Thoracic aorta (tissue), 2 donors: ENCODE results near the gene HLF. TPM values are rescaled to one million over a fixed set of nuclear protein-coding genes. Genes with fewer than 3 reads are reported as not detected.

Experiments used
- ATAC-seq: fragments of 150-250 bp; one replicate; pipeline ENCODE4 v1.8.0; 2017; ENCODE audit warnings: low read depth; ENCODE audit not compliant: insufficient number of reproducible peaks, low FRiP score
- DNase-seq: peaks from one replicate; pipeline ENCODE4 v3.0.0-alpha.2; 2020; ENCODE audit warnings: low spot score
- H3K27ac ChIP-seq, 2 donors: fragments of 200-600 bp; sonication (generic); 1 replicate in 1 of 2; 2 replicates in 1 of 2; pipeline ENCODE4 v1.5.1; 2016; ENCODE audit warnings: mild to moderate bottlenecking in 2 of 2, moderate library complexity in 2 of 2
- H3K27me3 ChIP-seq: fragments of 200-600 bp; sonication (generic); replicated peaks from 2 replicates; pipeline ENCODE4 v1.6.0; 2016; ENCODE audit warnings: mild to moderate bottlenecking; ENCODE audit not compliant: insufficient read depth
- H3K36me3 ChIP-seq: fragments of 200-600 bp; sonication (generic); one replicate; pipeline ENCODE4 v1.5.1; 2016
- H3K4me1 ChIP-seq, 2 donors: fragments of 200-600 bp; sonication (generic); 1 replicate in 1 of 2; 2 replicates in 1 of 2; pipeline versions ENCODE4 v1.5.1 to v1.6.0; 2016; ENCODE audit warnings: low read depth in 2 of 2, mild to moderate bottlenecking in 1 of 2; ENCODE audit not compliant: control insufficient read depth in 1 of 2
- H3K4me3 ChIP-seq: fragments of 200-600 bp; sonication (generic); 2 replicates; pipeline ENCODE4 v1.5.1; 2016; ENCODE audit warnings: mild to moderate bottlenecking
- H3K9me3 ChIP-seq: fragments of 200-600 bp; sonication (generic); 2 replicates; pipeline ENCODE4 v1.5.1; 2016
- CTCF ChIP-seq: fragments of 200-600 bp; sonication (generic); IDR thresholded peaks from one replicate; pipeline ENCODE4 v1.5.1; 2019; ENCODE audit warnings: antibody characterized with exemption
- total RNA-seq, 2 donors: library from RNA; depleted of rRNA; stranded (reverse); fragments of >200 nt; gene quantifications; one replicate each; pipeline versions ENCODE4 v1.1.0 to v1.2.3, GENCODE V29; 2016

HLF gene
- total RNA-seq = 10 to 100 TPM; 10.2 to 12.5 TPM

- Histone ChIP-seq H3K27ac (peak within 1 kb of the TSS; percentile 81 to 92), H3K4me1 (peaks cover 17 to 47% of the 10 kb centered on the region in 2 donors), H3K27me3 (no peaks in the 10 kb centered on the region), H3K4me3 (peak within 1 kb of the TSS; percentile 86), H3K36me3 (no peaks in the 10 kb centered on the region), H3K9me3 (no peaks in the 10 kb centered on the region)
- ATAC-seq (peak; percentile 74), DNase-seq (no peak)
- no peak for TF ChIP-seq CTCF
These were observed at the start of gene HLF for GRCh38 chr17:55264645-55265298. Gene HLF, plus strand, starts transcription at chr17:55264960. Its CDS starts 525 bp downstream, at chr17:55265485.

GRCh38 chr17:55215711-55216110, 49.0 kb upstream of the HLF start:
- no peak for ATAC-seq
- Histone ChIP-seq H3K4me1 (no peaks in the 10 kb centered on the region), H3K9me3 (no peaks in the 10 kb centered on the region), H3K4me3 (no peak overlapping the region), H3K27me3 (no peaks in the 10 kb centered on the region), H3K27ac (no peak overlapping the region), H3K36me3 (no peaks in the 10 kb centered on the region)
- no peak for DNase-seq
- TF ChIP-seq CTCF = no peak

GRCh38 chr17:55216888-55217287, 47.9 kb upstream of the HLF start:
- TF ChIP-seq CTCF = no peak
- Histone ChIP-seq H3K27me3 (no peaks in the 10 kb centered on the region), H3K9me3 (no peaks in the 10 kb centered on the region), H3K36me3 (no peaks in the 10 kb centered on the region), H3K4me3 (no peak overlapping the region), H3K4me1 (no peaks in the 10 kb centered on the region), H3K27ac (no peak overlapping the region)
- ATAC-seq (no peak), DNase-seq (no peak)

- no peak for TF ChIP-seq CTCF
- no peak overlapping the region for H3K4me3 ChIP-seq
- no peaks in the 10 kb centered on the region for H3K4me1 ChIP-seq
- ATAC-seq = no peak
- H3K27me3 ChIP-seq = no peaks in the 10 kb centered on the region
- H3K27ac ChIP-seq = no peak overlapping the region
- no peaks in the 10 kb centered on the region for H3K36me3 ChIP-seq
- no peaks in the 10 kb centered on the region for H3K9me3 ChIP-seq
- no peak for DNase-seq
These were observed 45.3 kb upstream of the HLF start for GRCh38 chr17:55219459-55219858.

GRCh38 chr17:55219934-55220333, 44.8 kb upstream of the HLF start:
- no peak for ATAC-seq
- Histone ChIP-seq H3K9me3 (no peaks in the 10 kb centered on the region), H3K4me3 (no peak overlapping the region), H3K36me3 (no peaks in the 10 kb centered on the region), H3K27me3 (no peaks in the 10 kb centered on the region), H3K27ac (no peak overlapping the region), H3K4me1 (no peaks in the 10 kb centered on the region)
- TF ChIP-seq CTCF = no peak
- no peak for DNase-seq
